K562 (cell line): Measurements from ENCODE around the gene TCEAL2. TPM values are rescaled to one million over a fixed set of nuclear protein-coding genes. Genes with fewer than 3 reads are reported as not detected.

Source experiments
- ATAC-seq: fragments of 200-7000 bp; cut with Tn5 transposase; 3 replicates; pipeline ENCODE4 v1.9.1; 2020; ENCODE audit warnings: moderate library complexity
- BruUV-seq: library from RNA; stranded (reverse); fragments of 400-500 nt; replicated peaks from 2 replicates; lab custom pipeline; 2021; lab: Mats Ljungman, UMichigan
- CTCF ChIA-PET: fragments of 300-600 bp; formaldehyde crosslinking; extraction: SDS; loops from one replicate; lab custom pipeline; 2021; ENCODE audit warnings: low intra/inter-chr PET ratio; lab: Yijun Ruan, JAX
- POLR2A ChIA-PET: fragments of 300-600, 350-650 bp; sonication (Branson Sonifier 250); formaldehyde crosslinking; extraction: SDS; loops from one replicate; lab custom pipeline; 2021; ENCODE audit warnings: antibody characterized with exemption, inconsistent platforms; lab: Yijun Ruan, JAX
- DNase-seq, 4 experiments: peaks; one replicate each; pipeline versions ENCODE4 v3.0.0 to v3.0.0-alpha.2; 2011 to 2018; ENCODE audit warnings: low spot score in 3 of 4, mixed read lengths in 3 of 4; ENCODE audit errors: extremely low read depth in 1 of 4
- FAIRE-seq: peaks from 2 replicates; lab custom pipeline; 2011; peaks lifted over from hg19 to GRCh38; lab: Jason Lieb, UNC
- H2AFZ ChIP-seq: 2 replicates; pipeline ENCODE4 v1.6.0; 2011; ENCODE audit warnings: low read depth, low read length, control low read depth, inconsistent platforms
- H3K27ac ChIP-seq: fragments of 200-600 bp; 3 replicates; pipeline ENCODE4 v1.8.0; 2011; ENCODE audit warnings: low read depth, mild to moderate bottlenecking, control low read depth, inconsistent platforms, low read length, moderate library complexity, mixed read lengths; ENCODE audit errors: extremely low read depth
- H3K27me3 ChIP-seq, 2 experiments: fragments of 300-600 bp in 1 of 2; 2 replicates in 1 of 2; 3 replicates in 1 of 2; pipeline versions ENCODE4 v1.6.0 to v1.8.0; 2011; ENCODE audit warnings: inconsistent platforms in 2 of 2, low read length in 2 of 2, mild to moderate bottlenecking in 1 of 2, mixed read lengths in 1 of 2, moderate library complexity in 1 of 2; ENCODE audit not compliant: control insufficient read depth in 2 of 2, insufficient read depth in 2 of 2
- H3K36me3 ChIP-seq: fragments of 300-600 bp; 3 replicates; pipeline ENCODE4 v1.8.0; 2011; ENCODE audit warnings: mild to moderate bottlenecking, low read length, inconsistent platforms; ENCODE audit not compliant: control insufficient read depth, insufficient read depth
- H3K4me1 ChIP-seq, 2 experiments: fragments of 200-600 bp in 1 of 2; replicated peaks in 1 of 2; 2 replicates in 1 of 2; 3 replicates in 1 of 2; pipeline versions ENCODE4 v1.5.1 to v1.8.0; 2011; ENCODE audit warnings: inconsistent platforms in 2 of 2, low read length in 2 of 2, mild to moderate bottlenecking in 1 of 2, mixed read lengths in 1 of 2, moderate library complexity in 1 of 2; ENCODE audit not compliant: control insufficient read depth in 2 of 2, insufficient read depth in 2 of 2
- H3K4me2 ChIP-seq: 2 replicates; pipeline ENCODE4 v1.6.1; 2011; ENCODE audit warnings: low read length, control low read depth, inconsistent platforms, mixed read lengths; ENCODE audit not compliant: insufficient read depth
- H3K4me3 ChIP-seq: fragments of 200-600 bp; sonication (generic), shearing (Covaris generic); 2 replicates; pipeline ENCODE4 v1.5.1; 2016; ENCODE audit warnings: control low read depth, inconsistent platforms
- H3K79me2 ChIP-seq: fragments of 200-600 bp; 3 replicates; pipeline ENCODE4 v1.8.0; 2011; ENCODE audit warnings: low read length, inconsistent platforms; ENCODE audit not compliant: control insufficient read depth, insufficient read depth
- H3K9ac ChIP-seq, 2 experiments: 2 replicates each; pipeline versions ENCODE4 v1.6.0 to v1.6.1; 2011; ENCODE audit warnings: low read depth in 2 of 2, low read length in 2 of 2, control low read depth in 1 of 2, inconsistent platforms in 1 of 2, mild to moderate bottlenecking in 1 of 2, mixed read lengths in 1 of 2; ENCODE audit not compliant: insufficient read depth in 1 of 2
- H3K9me1 ChIP-seq: one replicate; pipeline ENCODE4 v1.6.0; 2011; ENCODE audit warnings: inconsistent platforms, mild to moderate bottlenecking, low read length, moderate library complexity; ENCODE audit not compliant: control insufficient read depth, insufficient read depth
- H3K9me3 ChIP-seq: replicated peaks from 2 replicates; pipeline ENCODE4 v1.5.1; 2011; ENCODE audit warnings: low read depth, low read length, inconsistent platforms; ENCODE audit not compliant: control insufficient read depth, insufficient read depth
- H4K20me1 ChIP-seq: replicated peaks from 2 replicates; pipeline ENCODE4 v1.6.1; 2011; ENCODE audit warnings: low read length, inconsistent platforms, mixed read lengths; ENCODE audit not compliant: control insufficient read depth, insufficient read depth
- EGR1 ChIP-seq: fragments of 450-650 bp; conservative IDR thresholded peaks from 2 replicates; pipeline ENCODE4 v1.6.1; 2017; ENCODE audit warnings: mild to moderate bottlenecking
- HCFC1 ChIP-seq: IDR thresholded peaks from 2 replicates; pipeline ENCODE4 v1.6.1; 2012; ENCODE audit warnings: low read depth, low read length, improper control_type of control experiment
- HDAC2 ChIP-seq: fragments of 450-650 bp; IDR thresholded peaks from 2 replicates; pipeline ENCODE4 v1.6.1; 2016; ENCODE audit warnings: mild to moderate bottlenecking
- SMARCE1 ChIP-seq: fragments of 450-650 bp; IDR thresholded peaks from 2 replicates; pipeline ENCODE4 v1.7.1; 2016; ENCODE audit warnings: mild to moderate bottlenecking
- TAF7 ChIP-seq: fragments of 450-650 bp; IDR thresholded peaks from 2 replicates; pipeline ENCODE4 v1.6.1; 2016; ENCODE audit warnings: missing genetic modification characterization, missing compliant biosample characterization
- TCF3 ChIP-seq: sonication (generic); formaldehyde crosslinking; IDR thresholded peaks from 2 replicates; pipeline ENCODE4 v1.4.0; 2020; ENCODE audit warnings: mild to moderate bottlenecking, missing genetic modification reagents
- ZBTB17 ChIP-seq: fragments of 450-650 bp; formaldehyde crosslinking; IDR thresholded peaks from 2 replicates; pipeline ENCODE4 v1.4.0; 2020; ENCODE audit warnings: mild to moderate bottlenecking
- WGBS: fragments of 100-300 bp; shearing (Covaris generic); methylation state at CpG from one replicate; pipeline ENCODE4 v1.1.6; 2016; ENCODE audit warnings: low coverage, mixed read lengths; ENCODE audit not compliant: insufficient coverage; ENCODE audit errors: missing lambda C conversion rate; 5-methylcytosine and 5-hydroxymethylcytosine counted together
- in situ Hi-C: fragments of 300-500 bp; cut with MboI; formaldehyde crosslinking; loops from 4 replicates; pipeline ENCODE4 v1.15.0; 2018; ENCODE audit warnings: inconsistent platforms, mixed read lengths
- intact Hi-C: fragments of 100-400 bp; cut with micrococcal nuclease; formaldehyde crosslinking; loops from 2 replicates; pipeline ENCODE4 v1.14.2; 2022
- polyA plus RNA-seq, 8 experiments: library from polyadenylated mRNA; depleted of rRNA in 4 of 8; stranded (reverse) in 5 of 8; unstranded in 3 of 8; fragments of >200 nt; fragmentation: Nextera tagmentation in 2 of 8; fragmentation: Illumina TruSeq in 1 of 8; extraction: Ambion mirVana in 2 of 8; extraction: Trizol in 1 of 8; gene quantifications; 2 replicates each; pipeline versions ENCODE4 v1.2.1 to v1.2.3, GENCODE V29; 2011 to 2014; ENCODE audit warnings: inconsistent platforms in 1 of 8, missing spikeins in 1 of 8
- total RNA-seq, 7 experiments: library from RNA; depleted of rRNA in 6 of 7; stranded (reverse); fragments of >200 nt in 6 of 7; fragmentation: Illumina TruSeq in 2 of 7; extraction: Trizol in 2 of 7; gene quantifications; 2 replicates each; pipeline versions ENCODE4 v1.2.1 to v1.2.3, GENCODE V29; 2011 to 2021; ENCODE audit warnings: low replicate concordance in 1 of 7
- TF ChIP-seq, protein P1 (sequence below): fragments of 450-650 bp; formaldehyde crosslinking; IDR thresholded peaks from 2 replicates; pipeline ENCODE4 v1.4.0; 2022; ENCODE audit warnings: missing genetic modification characterization
- TF ChIP-seq, protein P2 (sequence below): sonication (generic); formaldehyde crosslinking; IDR thresholded peaks from 2 replicates; pipeline ENCODE4 v1.8.0; 2023; ENCODE audit warnings: missing genetic modification reagents, mild to moderate bottlenecking, borderline replicate concordance
- TF ChIP-seq, protein P3 (sequence below): fragments of 250-450 bp; sonication (Bioruptor Pico); IDR thresholded peaks from 2 replicates; pipeline ENCODE4 v1.9.0; 2021; ENCODE audit warnings: mild to moderate bottlenecking, inconsistent platforms

Gene TCEAL2
- total and polyA plus RNA-seq, 9 of the 15 experiments (the other 6 are each of a cell fraction or from before 2014, with no cell fraction given): not detected

DNA sequence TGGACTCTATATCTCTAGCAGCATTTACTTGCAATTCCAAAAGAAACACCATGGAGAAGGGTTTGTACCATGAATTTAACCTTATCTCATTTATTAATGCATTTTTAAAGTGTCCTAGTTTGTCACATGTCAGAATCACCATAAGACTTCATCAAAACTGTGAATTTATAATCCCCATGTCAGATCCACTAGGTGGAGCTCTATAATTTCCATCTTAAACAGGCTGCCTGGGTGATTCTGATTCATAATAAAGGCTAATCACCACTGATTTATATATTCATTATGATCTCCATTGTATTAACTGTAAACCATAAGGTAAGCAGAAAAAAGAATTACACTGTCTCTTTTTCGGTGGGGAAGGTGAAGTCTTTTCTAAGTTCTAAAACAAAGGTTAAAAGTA lies 4.0 kb downstream of the TCEAL2 start (continued):
- TF ChIP-seq, protein P1, sequence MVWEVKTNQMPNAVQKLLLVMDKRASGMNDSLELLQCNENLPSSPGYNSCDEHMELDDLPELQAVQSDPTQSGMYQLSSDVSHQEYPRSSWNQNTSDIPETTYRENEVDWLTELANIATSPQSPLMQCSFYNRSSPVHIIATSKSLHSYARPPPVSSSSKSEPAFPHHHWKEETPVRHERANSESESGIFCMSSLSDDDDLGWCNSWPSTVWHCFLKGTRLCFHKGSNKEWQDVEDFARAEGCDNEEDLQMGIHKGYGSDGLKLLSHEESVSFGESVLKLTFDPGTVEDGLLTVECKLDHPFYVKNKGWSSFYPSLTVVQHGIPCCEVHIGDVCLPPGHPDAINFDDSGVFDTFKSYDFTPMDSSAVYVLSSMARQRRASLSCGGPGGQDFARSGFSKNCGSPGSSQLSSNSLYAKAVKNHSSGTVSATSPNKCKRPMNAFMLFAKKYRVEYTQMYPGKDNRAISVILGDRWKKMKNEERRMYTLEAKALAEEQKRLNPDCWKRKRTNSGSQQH (CRISPR knock-in tag): no peak
- TF ChIP-seq SMARCE1 (no peak), ZBTB17 (CRISPR knock-in tag) (no peak), EGR1 (no peak), TCF3 (CRISPR knock-in tag) (no peak), HCFC1 (no peak)

DNA sequence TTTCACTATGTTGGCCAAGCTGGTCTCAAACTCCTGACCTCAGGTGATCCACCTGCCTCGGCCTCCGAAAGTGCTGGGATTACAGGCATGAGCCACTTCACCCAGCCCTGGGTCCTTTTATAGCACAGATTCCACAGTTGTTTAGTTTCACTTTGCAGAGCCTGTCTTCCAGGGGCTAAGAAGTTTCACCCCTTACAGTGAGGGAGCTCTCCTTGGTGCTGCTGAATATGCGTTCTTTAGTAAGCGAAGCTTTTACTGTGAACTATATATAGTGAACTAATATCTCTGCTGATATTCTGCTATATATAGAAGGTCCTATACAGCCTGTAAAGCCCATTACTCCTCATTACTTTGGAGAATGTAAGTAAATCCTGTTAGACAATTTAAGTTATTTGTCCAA lies 12.6 kb downstream of the TCEAL2 start:
- H3K27me3 ChIP-seq: no peaks in the 10 kb centered on the region
- BruUV-seq: no TSS peak
- no peak overlapping the region for H3K27ac ChIP-seq
- FAIRE-seq (no peak), DNase-seq (no peak), ATAC-seq (no peak)
- no peak overlapping the region for H3K4me3 ChIP-seq
- H3K9me3 ChIP-seq: no peaks in the 10 kb centered on the region
- CTCF ChIA-PET: no interaction called here
- H3K9ac ChIP-seq: no peak overlapping the region
- intact Hi-C loops: no loop called here
- H3K79me2 ChIP-seq: no peaks in the 10 kb centered on the region
- H3K4me2 ChIP-seq: no peak overlapping the region
- 0% methylated on average over 4 of the region's 4 CpGs for WGBS
- POLR2A ChIA-PET: no interaction called here
- no peak overlapping the region for H2AFZ ChIP-seq
- H3K36me3 ChIP-seq: no peaks in the 10 kb centered on the region
- H4K20me1 ChIP-seq: no peaks in the 10 kb centered on the region
- H3K9me1 ChIP-seq: no peaks in the 10 kb centered on the region
- no peaks in the 10 kb centered on the region for H3K4me1 ChIP-seq
- in situ Hi-C loops: no loop called here
- TF ChIP-seq, protein P2, sequence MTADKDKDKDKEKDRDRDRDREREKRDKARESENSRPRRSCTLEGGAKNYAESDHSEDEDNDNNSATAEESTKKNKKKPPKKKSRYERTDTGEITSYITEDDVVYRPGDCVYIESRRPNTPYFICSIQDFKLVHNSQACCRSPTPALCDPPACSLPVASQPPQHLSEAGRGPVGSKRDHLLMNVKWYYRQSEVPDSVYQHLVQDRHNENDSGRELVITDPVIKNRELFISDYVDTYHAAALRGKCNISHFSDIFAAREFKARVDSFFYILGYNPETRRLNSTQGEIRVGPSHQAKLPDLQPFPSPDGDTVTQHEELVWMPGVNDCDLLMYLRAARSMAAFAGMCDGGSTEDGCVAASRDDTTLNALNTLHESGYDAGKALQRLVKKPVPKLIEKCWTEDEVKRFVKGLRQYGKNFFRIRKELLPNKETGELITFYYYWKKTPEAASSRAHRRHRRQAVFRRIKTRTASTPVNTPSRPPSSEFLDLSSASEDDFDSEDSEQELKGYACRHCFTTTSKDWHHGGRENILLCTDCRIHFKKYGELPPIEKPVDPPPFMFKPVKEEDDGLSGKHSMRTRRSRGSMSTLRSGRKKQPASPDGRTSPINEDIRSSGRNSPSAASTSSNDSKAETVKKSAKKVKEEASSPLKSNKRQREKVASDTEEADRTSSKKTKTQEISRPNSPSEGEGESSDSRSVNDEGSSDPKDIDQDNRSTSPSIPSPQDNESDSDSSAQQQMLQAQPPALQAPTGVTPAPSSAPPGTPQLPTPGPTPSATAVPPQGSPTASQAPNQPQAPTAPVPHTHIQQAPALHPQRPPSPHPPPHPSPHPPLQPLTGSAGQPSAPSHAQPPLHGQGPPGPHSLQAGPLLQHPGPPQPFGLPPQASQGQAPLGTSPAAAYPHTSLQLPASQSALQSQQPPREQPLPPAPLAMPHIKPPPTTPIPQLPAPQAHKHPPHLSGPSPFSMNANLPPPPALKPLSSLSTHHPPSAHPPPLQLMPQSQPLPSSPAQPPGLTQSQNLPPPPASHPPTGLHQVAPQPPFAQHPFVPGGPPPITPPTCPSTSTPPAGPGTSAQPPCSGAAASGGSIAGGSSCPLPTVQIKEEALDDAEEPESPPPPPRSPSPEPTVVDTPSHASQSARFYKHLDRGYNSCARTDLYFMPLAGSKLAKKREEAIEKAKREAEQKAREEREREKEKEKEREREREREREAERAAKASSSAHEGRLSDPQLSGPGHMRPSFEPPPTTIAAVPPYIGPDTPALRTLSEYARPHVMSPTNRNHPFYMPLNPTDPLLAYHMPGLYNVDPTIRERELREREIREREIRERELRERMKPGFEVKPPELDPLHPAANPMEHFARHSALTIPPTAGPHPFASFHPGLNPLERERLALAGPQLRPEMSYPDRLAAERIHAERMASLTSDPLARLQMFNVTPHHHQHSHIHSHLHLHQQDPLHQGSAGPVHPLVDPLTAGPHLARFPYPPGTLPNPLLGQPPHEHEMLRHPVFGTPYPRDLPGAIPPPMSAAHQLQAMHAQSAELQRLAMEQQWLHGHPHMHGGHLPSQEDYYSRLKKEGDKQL: no peak
- TF ChIP-seq, protein P3, sequence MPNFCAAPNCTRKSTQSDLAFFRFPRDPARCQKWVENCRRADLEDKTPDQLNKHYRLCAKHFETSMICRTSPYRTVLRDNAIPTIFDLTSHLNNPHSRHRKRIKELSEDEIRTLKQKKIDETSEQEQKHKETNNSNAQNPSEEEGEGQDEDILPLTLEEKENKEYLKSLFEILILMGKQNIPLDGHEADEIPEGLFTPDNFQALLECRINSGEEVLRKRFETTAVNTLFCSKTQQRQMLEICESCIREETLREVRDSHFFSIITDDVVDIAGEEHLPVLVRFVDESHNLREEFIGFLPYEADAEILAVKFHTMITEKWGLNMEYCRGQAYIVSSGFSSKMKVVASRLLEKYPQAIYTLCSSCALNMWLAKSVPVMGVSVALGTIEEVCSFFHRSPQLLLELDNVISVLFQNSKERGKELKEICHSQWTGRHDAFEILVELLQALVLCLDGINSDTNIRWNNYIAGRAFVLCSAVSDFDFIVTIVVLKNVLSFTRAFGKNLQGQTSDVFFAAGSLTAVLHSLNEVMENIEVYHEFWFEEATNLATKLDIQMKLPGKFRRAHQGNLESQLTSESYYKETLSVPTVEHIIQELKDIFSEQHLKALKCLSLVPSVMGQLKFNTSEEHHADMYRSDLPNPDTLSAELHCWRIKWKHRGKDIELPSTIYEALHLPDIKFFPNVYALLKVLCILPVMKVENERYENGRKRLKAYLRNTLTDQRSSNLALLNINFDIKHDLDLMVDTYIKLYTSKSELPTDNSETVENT: no peak
- TF ChIP-seq TAF7 (tag) (no peak), HDAC2 (no peak)
